Mucosa of rectum (tissue), 2 donors: ENCODE measurements around the gene CDON.
"Not testable (repeated sequence)": the region's sequence is repeated elsewhere in the genome, so short reads cannot be mapped to it uniquely, and the experiment has no call there.

Experiments used
- H3K27ac ChIP-seq, 2 donors: one replicate each; pipeline ENCODE4 v1.7.0; 2013; ENCODE audit warnings: inconsistent platforms in 2 of 2, low read depth in 2 of 2, low read length in 2 of 2
- H3K27me3 ChIP-seq, 2 donors: one replicate each; pipeline ENCODE4 v1.7.0; 2013; ENCODE audit warnings: low read length in 2 of 2; ENCODE audit not compliant: control insufficient read depth in 2 of 2, insufficient read depth in 2 of 2
- H3K36me3 ChIP-seq, 2 donors: one replicate each; pipeline ENCODE4 v1.7.0; 2013; ENCODE audit warnings: low read length in 2 of 2; ENCODE audit not compliant: control insufficient read depth in 2 of 2, insufficient read depth in 2 of 2
- H3K4me1 ChIP-seq, 2 donors: one replicate each; pipeline ENCODE4 v1.7.0; 2013; ENCODE audit warnings: low read length in 2 of 2, mild to moderate bottlenecking in 1 of 2; ENCODE audit not compliant: control insufficient read depth in 2 of 2, insufficient read depth in 2 of 2
- H3K4me3 ChIP-seq, 2 donors: one replicate each; pipeline ENCODE4 v1.7.0; 2013; ENCODE audit warnings: low read length in 2 of 2
- H3K9ac ChIP-seq, 2 donors: one replicate each; pipeline ENCODE4 v1.7.0; 2013; ENCODE audit warnings: low read length in 2 of 2, low read depth in 1 of 2, mild to moderate bottlenecking in 1 of 2
- H3K9me3 ChIP-seq, 2 donors: one replicate each; pipeline ENCODE4 v1.7.0; 2013; ENCODE audit warnings: low read length in 2 of 2; ENCODE audit not compliant: control insufficient read depth in 2 of 2
- donor health status: healthy.
- donor health status: Normal muscosa, but diverticular disease.

Gene CDON

DNA sequence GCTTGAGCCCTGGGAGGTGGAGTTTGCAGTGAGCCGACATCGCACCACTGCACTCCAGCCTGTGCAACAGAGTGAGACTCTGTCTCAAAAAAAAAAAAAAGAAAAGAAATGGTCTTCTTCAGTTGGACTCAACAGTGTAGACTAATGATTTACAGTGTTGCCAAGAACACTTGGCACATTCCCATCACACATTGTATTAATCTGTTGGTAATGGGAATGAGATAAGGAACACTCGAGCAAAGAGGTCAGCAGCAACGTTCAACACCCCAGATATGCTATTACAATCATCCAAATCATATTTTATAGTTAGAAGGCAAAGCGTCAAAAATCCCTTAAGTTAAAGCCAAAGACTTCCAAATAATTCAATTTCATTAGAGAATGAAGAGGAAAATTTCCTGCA is 14.5 kb downstream of the CDON start:
- H3K9ac ChIP-seq, result no peak overlapping the region
- no peaks in the 10 kb centered on the region for H3K36me3 ChIP-seq
- no peaks in the 10 kb centered on the region for H3K4me1 ChIP-seq
- no peak overlapping the region for H3K27ac ChIP-seq
- H3K9me3 ChIP-seq, result no peaks in the 10 kb centered on the region
- H3K27me3 ChIP-seq, result no peaks in the 10 kb centered on the region
- no peak overlapping the region for H3K4me3 ChIP-seq

DNA sequence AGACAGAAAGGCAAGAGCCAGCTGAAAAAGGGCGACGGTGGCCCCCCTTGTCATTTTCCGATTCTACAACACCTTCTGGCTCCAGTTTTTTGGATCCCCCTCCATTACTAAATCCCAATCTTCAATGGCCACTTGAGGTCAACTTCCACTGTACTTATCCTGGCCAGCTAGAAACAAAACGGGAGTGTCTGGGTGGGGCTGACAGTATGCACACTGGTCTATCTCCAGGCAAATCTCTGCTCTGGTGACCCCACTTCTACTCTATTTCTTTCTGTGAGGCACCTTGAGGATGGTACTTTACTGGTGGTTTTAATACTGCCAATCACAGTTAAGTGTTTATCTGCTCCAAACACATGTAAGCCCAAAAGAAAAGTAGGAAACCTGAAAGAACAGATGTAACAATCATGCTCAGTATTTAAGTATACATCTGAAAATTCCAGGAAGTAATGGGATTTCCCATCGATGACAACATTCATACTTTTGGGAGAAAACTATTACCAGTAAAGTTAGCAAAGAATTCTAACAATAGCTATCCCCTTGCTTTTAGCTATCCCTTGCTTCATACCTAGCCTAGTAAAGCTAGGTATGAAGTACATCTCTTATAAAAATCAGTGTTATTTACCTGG is 16.0 kb downstream of the CDON start:
- Histone ChIP-seq H3K4me1 (no peaks in the 10 kb centered on the region), H3K9ac (no peak overlapping the region), H3K9me3 (no peaks in the 10 kb centered on the region), H3K27me3 (no peaks in the 10 kb centered on the region), H3K27ac (no peak overlapping the region), H3K4me3 (no peak overlapping the region), H3K36me3 (no peaks in the 10 kb centered on the region)

DNA sequence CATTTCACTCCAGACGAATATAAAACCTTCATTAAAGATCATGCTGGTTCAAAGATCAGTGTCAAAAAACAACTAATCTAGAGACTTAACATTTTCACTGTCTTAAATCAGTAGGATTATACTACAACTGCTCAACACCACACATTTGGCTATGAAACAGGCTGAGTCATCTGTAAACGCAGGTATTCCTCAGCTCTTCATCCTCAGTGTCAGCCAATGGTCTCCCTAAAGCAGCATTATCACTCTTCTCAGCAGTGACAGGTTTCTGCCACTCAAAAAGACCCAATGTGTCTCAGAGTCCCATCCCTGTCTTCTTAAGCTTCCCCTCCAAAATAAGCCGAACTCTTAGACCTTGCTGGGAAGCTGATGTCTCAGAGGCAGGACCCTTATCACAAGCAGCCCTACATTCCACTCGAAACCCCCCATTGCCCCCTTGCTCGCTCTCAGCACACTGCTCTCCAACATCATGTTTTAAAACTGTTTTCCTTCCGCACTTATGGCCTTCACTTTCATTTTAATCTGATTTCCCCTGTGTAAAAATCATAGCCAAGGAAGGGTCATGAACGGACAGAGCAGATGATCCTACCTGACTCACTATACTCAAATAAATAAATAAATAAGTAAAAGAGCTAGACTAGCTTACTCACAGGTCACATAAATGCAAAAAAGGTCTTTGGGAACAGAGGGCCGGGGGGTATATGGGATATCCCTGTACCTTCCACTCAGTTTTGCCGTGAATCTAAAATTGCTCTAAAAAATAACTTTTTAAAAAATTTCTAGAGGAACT is 23.0 kb downstream of the CDON start:
- Histone ChIP-seq H3K9ac (no peak overlapping the region), H3K9me3 (no peaks in the 10 kb centered on the region), H3K4me3 (no peak overlapping the region), H3K36me3 (no peaks in the 10 kb centered on the region), H3K27ac (no peak overlapping the region), H3K4me1 (no peaks in the 10 kb centered on the region), H3K27me3 (no peaks in the 10 kb centered on the region)

DNA sequence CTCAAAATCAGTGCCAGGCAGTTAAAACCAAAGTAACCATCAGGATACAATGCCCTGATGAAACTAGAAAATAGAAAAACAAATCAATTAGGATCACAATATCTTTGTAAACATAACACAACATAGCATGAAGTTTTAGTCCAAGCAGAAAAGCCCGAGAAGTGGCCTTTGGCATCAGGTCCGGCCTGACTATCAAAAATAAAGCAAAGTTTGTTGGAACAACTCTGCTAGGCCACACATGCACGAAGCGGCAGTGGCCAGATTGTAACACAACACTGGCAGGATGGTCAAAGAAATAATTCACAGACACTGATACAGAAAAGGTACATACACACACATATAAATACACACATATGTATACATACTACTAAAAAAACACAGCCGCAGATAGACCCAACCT is 26.9 kb downstream of the CDON start:
- Histone ChIP-seq H3K4me3 (no peak overlapping the region), H3K27ac (no peak overlapping the region), H3K9ac (no peak overlapping the region), H3K36me3 (no peaks in the 10 kb centered on the region), H3K4me1 (no peaks in the 10 kb centered on the region), H3K27me3 (no peaks in the 10 kb centered on the region), H3K9me3 (no peaks in the 10 kb centered on the region)

DNA sequence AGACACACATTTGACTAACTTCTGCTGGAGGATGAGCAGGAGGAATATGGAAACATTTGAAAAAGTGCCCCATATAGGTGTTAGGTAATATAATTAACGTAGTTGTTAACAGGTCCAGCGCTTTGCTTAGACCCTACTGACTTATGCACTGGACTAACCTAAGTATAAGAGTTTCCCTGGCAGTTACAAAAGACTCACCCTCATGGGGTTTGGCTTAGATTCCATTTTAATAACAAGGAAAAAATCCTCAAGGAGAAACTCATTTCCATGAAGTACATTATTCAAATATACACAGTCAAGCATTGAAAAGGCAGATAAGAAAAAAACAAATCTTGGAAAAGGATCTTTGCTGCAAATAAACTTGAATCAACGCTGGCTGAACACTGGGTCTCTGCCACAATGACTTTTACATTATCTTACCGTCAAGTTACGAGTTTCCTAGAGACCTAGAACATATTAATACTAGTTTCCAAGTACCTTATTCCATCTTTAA is 27.7 kb downstream of the CDON start:
- Histone ChIP-seq H3K4me1 (peaks cover 0 to 3% of the 10 kb centered on the region in 2 donors), H3K27ac (no peak overlapping the region), H3K27me3 (no peaks in the 10 kb centered on the region), H3K4me3 (no peak overlapping the region), H3K9ac (no peak overlapping the region), H3K9me3 (no peaks in the 10 kb centered on the region), H3K36me3 (no peaks in the 10 kb centered on the region)

DNA sequence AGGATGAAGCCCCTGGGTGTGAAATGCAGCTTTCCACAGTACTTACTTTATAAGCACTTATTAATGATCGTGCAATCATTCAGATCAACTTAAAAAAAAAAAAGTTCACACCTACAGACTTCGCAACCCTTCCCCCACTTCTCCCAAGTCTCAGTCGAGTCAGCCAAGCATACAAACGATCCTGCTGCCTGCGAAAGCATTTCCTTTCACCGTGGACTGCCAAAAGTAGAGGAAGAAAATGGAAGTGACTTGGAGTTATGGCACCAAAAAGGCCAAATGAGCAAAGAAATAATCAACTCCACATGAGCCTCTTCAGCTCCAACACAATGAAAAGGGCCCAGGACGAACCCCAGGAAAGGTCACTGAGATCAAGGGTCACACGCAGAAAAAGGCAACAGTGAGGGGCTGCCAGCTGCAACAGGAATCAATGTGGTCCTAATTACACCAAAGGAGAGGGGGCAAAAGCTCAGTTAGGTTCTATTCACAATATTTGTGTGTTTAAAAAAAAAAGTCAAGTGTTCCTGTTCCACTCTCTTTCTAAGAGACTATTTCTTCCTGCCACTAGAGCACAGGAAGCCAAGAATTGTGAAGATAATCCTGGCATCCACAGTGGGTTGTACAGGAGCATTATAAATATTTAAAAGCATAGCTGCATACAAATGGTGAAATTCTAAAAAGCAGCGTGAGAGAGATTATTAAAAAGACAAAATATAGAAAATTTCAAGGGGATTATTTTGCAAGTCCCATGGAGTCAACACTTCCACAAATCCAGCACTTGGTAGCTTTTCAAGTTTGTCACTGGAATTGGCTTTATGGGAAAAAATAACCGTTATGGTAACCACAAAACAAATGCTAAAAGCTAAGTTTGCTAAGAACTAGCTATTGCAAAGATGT is 28.4 kb downstream of the CDON start:
- Histone ChIP-seq H3K27me3 (no peaks in the 10 kb centered on the region), H3K36me3 (no peaks in the 10 kb centered on the region), H3K4me1 (peaks cover 0 to 5% of the 10 kb centered on the region in 2 donors), H3K9me3 (no peaks in the 10 kb centered on the region), H3K4me3 (no peak overlapping the region), H3K9ac (no peak overlapping the region), H3K27ac (no peak overlapping the region)

DNA sequence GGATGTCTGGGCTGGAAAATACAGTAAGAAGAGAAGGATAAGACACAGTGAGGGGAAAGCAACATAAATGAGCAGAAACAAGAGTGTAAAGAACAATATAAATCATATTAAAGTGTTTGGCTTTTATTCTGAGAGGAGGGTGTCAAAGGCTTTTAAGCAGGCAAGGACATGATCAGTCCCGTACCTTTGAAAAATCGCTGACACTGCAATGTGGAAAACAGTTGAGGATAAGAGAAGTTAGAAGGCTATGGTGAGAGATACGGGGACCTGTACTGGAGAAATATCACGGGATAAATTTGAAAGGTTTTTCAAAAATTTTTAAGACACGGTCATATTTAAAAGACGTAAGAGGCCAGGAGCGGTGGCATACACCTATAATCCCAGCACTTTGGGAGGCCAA is 30.3 kb downstream of the CDON start:
- H3K36me3 ChIP-seq, result no peaks in the 10 kb centered on the region
- no peak overlapping the region for H3K4me3 ChIP-seq
- H3K27ac ChIP-seq, result no peak overlapping the region
- H3K9me3 ChIP-seq, result no peaks in the 10 kb centered on the region
- no peaks in the 10 kb centered on the region for H3K27me3 ChIP-seq
- H3K9ac ChIP-seq, result no peak overlapping the region
- peaks cover 0 to 5% of the 10 kb centered on the region in 2 donors for H3K4me1 ChIP-seq

DNA sequence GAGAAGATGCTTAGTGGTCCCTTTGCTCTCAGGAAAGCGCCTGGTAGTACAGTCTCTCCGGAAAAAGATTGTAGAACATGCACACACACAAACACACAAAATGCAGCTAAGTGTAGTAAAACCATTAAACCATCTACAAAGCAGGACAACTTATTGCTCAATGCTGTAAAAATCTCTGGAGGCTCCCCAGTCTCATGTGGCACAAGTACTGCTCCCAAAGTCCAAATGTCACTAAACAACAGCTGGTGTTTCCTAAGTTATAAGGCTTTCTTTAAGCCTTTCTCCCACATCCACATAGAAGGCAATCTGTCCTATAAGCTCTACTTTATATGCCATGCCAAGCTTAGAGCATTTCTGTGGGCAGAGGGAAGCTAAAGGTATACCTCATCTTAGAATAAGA is 32.9 kb downstream of the CDON start:
- Histone ChIP-seq H3K9me3 (no peaks in the 10 kb centered on the region), H3K27me3 (no peaks in the 10 kb centered on the region), H3K36me3 (no peaks in the 10 kb centered on the region), H3K4me1 (peaks cover 0 to 5% of the 10 kb centered on the region in 2 donors), H3K27ac (no peak overlapping the region), H3K4me3 (no peak overlapping the region), H3K9ac (no peak overlapping the region)

DNA sequence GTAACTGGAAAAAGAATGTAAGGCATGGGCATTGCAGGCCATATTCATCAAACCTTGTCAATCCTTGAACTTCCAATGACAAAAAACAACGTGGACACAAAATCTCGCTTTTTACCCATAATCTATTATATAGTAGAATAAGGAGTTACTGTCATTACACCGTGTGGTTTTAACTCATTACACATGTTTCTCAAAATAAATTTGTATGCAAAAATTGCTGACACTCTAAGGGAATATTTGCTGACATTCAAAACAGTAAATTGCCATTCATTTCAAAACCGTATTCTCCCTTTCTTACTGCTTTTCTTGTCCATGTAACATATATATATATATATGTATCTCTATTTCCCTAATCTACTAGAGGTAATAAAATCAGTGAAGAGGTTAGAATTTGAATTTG is 33.4 kb downstream of the CDON start:
- Histone ChIP-seq H3K4me3 (no peak overlapping the region), H3K27ac (no peak overlapping the region), H3K27me3 (no peaks in the 10 kb centered on the region), H3K9ac (no peak overlapping the region), H3K9me3 (no peaks in the 10 kb centered on the region), H3K36me3 (no peaks in the 10 kb centered on the region), H3K4me1 (peaks cover 0 to 5% of the 10 kb centered on the region in 2 donors)

DNA sequence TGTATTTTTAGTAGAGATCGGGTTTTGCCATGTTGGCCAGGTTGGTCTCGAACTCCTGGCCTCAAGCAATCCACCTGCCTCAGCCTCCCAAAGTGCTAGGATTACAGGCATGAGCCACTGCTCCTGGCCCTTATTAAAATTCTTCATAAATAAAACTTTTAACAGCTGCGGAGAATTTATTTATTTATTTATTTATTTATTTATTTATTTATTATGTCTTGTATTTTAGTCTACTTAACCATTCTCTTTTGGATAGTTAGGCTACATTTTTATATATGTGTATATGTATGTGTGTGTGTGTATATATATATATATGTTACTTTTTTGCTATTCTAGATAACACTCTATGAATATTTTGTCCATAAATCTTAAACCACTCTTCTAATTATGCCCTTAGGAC is 34.1 kb downstream of the CDON start:
- not testable (repeated sequence) for H3K9me3 ChIP-seq, H3K27ac ChIP-seq, H3K4me3 ChIP-seq, H3K27me3 ChIP-seq, H3K9ac ChIP-seq, H3K36me3 ChIP-seq, H3K4me1 ChIP-seq
